HK-2 (cell line): ENCODE results near the gene LARP4.
A peak's percentile ranks its signal among the peaks of the same experiment; 100 is the strongest.
"Not testable (repeated sequence)": the region's sequence is repeated elsewhere in the genome, so short reads cannot be mapped to it uniquely, and the experiment has no call there.

Experiments
- DNase-seq: peaks from one replicate; pipeline ENCODE4 v3.0.0-alpha.2; 2018; ENCODE audit not compliant: unreplicated experiment

Gene LARP4

DNA sequence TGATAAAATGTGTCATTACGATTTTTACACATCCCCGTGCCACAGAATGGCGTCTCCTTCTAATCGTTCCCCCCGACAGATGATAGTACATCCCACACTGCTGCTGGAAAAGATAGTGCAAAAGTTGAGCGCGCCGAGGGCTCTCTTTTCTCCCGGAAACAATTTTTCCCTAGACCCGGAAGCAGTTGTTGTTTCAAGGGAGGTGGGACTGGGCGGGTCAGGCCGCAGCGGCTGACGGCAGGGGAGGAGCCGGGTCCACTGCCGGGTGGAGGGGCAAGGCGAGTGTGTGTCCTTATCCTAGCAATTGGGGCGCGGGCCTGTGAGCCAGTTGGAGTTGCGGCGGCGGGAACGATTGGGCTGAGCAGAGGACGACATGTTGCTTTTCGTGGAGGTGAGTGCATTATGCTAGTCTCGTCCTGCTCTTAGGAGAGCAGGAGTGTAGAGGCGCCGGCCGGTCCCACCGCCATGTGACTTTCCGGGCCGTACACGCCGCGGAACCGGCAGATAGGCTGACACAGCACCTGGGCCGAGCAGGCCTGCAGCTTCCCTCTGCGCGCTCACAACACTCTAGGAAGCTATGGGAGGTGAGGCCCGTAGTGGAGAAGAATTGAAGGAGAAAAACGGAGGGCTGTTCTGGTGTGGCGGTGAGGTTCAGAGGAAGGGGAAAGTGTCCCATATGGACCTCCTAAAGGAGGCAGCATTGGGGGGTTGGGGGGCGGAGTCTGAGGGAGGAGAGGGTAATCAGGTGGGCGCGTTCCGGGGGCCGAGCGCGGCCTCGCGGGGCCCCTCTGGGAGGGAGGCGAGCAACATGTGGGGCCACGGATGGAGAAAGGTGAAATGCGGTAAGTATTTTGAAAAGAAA, at the start of gene LARP4:
TSS of gene LARP4 (plus strand) at position 248 of the 862 bp plus-strand sequence. CDS start at position 374, 126 bp downstream.
- peak; percentile 94 for DNase-seq

DNA sequence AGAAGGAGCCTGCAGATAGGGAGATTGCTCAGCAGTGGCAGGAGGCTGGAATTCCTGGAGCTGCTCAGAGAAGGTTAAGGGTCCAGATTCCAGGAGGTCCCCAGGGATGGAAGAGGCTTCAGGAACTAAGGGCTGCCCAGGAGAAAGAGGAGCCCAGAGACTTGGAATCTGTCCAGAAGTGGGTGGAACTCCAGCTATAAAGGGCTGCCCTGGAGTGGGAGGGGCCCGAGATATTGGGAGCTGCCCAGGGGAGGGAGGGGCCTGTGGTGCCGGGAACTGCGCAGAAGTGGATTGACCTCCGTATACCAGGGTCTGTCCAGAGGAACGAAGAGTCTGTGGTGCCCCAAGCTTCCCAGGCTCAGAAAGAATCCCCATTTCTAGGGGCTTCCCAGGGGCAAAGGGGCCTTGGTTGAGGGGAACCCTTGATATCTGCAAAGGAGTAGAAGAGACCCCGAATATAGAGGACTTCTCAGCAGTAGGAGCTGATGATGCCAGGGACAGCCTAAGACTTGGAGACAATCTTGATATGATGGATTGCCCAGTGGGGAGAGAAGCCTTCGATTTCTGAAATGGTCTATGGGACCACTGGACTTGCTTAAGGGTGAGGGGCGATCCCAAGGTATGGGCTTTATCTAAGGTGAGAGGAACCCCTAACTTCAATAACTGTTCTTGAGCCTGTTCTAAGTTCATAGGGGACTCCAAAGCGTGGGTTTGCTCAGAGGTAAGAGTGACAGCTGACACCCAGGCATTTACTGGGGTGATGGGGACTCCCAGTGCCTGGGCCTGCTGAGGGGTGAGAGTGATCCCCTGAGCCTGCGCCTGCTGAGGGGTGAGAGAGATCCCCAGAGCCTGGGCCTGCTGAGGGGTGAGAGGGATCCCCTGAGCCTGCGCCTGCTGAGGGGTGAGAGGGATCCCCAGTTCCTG, 49.3 kb upstream of the LARP4 start:
- DNase-seq: no peak

DNA sequence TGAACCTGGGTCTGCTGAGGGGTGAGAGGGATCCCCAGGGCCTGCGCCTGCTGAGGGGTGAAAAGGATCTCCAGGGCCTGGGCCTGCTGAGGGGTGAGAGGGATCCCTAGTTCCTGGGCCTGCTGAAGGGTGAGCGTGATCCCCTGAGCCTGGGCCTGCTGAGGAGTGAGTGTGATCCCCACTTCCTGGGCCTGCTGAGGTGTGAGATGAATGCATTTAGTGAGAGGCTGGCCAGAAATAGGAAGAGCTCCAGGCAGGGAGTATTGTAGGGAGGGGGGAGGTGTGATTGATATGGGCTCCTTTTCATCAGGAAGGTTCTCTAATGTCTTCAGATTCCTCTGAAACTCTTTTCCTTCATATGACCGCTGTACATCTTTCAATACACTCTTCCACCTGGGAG, 47.3 kb upstream of the LARP4 start:
- DNase-seq: no peak

DNA sequence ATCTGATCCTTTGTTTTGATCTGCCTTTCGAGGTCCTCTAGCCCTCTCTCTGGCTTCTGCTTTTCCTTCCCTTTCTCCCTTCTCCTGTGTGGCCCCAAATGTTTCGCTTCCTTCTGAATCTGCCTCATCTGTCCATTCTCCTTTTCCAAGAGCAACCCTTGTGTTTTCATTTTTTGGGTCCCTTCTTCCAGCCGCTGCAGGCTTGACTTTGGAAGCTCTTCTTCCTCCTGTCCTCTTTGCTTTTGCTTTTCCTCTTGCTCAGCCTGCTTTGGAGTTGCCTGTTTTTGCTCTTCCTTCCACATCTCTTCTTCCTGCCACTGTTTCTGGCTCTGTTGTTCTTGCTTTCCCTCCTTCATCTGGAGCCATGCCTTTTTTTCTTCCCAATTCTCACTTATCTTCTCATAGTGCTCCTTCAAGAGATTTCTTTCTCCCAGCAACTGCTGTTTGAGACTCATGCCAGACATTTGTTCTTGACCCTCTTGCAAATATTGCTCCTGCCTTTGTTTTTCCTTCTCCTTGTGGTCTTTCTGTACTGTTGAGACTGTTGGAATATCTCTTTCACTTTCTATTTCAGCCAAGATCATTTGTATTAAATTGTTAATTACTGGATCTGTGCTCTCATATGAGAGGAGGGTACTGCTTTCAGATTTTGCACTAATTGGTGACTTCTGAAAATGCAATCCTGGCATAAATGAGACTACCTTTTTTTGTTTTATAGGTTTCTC, 46.7 kb upstream of the LARP4 start:
- DNase-seq: no peak

DNA sequence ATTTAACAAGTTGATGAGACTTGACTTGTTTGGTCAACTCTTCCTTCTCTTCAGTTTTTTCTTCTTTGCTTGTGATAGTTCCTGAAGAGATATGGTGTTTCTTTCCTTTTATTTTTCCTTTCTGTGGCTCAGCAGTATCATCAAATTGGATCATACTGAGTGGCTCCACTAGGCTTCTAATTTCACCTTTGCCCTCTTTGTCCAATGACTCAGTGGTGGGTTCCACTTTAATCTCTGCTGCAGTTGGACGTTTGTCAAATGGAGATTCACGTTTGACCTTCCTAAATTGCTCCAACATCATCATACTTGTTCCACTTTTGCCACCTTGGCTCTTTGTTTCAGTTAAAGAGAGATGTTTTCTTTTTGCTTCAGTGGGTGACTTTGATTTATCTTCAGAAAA, 45.8 kb upstream of the LARP4 start:
- DNase-seq: no peak

DNA sequence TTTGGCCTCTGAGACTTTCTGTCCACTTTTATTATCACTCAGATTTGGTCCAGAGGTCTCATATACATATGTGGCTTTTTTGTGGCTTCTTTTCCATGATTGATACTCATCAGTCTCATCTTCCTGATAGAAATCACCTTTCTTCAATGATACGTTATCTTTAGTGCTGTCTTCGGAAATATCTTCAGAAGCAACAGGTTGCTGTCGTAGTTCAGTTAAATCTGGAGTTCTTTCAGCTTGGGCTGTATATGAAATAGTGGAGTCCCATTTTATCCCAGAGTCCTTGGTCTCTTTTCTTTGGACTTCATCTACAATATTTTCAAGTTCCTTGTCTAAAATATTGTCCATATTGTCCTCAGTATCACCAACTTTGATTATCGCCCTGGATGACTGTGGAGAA, 45.3 kb upstream of the LARP4 start:
- DNase-seq: no peak

DNA sequence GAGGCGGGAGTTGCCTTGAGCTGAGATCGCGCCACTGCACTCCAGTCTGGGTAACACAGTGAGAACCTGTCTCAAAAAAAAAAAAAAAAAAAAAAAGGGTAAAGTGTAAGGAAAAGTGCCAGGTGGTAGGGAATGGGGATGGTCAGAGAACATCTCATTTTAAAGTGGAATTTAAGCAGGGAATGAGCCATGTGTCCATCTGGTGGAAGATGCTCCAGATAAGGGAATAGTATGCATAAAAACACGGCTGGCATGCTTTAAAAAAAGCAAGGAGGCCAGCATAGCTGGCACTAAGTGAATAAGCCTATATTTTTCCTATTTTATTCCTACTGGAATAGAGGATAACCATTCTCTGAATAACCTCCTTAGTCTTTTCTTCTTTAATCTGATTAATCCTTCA, 38.0 kb upstream of the LARP4 start:
- DNase-seq: no peak

DNA sequence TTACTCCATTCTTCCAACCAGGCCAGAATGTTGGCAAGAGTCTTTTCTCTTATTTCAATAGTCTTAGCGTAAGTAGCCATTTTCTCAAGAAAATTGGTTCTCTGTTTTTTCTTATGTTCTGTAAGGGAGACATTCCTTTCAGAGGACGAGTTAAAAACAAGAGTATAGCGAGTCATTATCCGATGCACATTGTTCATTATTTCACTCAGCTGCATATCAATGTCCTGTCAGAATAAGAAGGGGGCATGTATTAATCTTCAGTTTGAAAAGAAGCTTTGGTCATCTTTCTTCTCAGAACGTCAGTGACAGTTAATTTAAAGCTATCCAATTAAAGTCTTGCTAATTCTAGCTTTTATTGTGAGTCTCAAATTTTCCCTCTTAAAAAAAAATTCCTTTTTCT, 37.5 kb upstream of the LARP4 start:
- DNase-seq: no peak

DNA sequence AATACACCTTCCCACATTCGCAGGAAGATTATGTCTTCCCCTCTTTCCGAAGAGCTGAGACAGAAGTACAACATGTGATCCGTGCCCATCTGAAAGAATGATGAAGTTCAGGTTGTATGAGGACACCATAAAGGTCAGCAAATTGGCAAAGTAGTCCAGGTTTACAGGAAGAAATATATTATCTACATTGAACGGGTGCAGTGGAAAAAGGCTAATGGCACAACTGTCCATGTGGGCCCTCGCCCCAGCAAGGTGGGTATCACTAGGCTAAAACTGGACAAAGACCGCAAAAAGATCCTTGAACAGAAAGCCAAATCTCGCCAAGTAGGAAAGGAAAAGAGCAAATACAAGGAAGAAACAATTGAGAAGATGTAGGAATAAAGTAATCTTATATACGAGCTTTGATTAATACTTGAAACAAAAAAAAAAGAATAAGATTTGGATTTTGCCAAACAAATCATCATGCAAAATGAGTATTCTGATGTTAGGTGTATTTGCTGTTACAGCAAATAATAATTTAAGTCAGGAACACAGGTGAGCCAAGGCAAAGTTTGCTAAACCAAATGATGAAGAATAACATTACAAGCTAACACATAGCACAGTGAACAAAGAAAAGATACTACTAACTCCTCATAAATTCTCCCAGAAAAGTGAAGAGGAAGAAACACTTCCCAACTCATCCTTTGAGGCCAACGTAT, 34.8 kb upstream of the LARP4 start:
- DNase-seq: no peak

DNA sequence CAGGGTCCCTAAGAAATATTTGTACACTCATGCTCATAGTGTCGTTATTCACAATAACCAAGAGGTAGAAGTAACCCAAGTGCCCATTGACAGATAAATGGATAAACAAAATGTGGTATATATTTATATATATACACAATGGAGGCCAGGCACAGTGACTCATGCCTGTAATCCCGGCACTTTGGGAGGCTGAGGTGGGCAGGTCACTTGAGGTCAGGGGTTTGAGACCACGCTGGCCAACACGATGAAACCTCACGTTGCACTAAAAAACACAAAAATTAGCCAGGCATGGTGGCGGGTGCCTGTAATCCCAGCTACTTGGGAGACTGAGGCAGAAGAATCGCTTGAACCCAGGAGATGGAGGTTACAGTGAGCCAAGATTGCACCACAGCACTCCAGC, 30.0 kb upstream of the LARP4 start:
- DNase-seq: not testable (repeated sequence)

DNA sequence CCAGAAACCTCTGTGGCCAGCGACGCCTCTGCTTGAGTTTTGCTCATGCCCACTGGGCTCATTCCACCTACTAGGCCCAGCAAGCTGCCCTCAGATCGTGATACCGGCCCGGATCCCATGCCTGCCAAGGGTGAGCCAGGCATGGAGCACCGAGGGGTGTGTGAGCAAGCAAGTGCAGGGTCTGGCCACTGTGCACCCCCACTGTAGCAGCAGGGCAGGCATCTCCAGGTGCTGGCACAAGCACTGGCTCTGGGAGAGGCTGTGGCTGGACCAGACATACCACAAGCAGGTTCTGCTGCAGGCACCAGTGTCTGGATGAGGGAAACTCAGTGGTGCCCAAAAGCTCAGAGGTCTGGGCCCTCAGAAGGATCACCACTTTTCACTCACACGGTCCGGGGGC, 24.9 kb upstream of the LARP4 start:
- DNase-seq: no peak

DNA sequence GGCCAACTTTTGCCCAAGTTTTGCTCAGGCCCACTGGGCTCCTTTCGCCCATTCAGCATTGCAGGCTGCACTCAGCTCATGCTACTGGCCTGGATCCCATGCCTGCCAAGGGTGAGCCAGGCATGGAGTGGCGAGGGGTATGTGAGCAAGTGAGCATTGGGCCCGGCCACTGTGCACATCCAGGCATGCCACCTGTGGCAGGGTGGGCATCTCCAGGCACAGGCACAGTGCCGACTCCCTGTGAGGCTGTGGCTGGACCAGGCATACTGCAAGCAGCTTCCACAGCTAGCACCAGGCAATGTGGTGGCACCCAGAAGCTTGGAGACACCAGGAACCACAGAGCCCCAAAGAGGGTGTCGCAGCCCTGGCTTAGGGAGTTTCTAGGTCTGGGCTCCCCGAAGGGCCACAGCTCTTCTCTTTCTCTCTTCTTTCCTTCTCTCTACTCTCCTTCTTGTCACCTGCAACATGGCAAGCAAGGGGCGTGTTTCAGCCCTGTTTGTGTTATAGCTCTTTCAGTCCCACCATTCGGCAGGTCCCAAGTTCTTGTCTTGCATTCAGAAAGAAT, 19.8 kb upstream of the LARP4 start:
- no peak for DNase-seq

DNA sequence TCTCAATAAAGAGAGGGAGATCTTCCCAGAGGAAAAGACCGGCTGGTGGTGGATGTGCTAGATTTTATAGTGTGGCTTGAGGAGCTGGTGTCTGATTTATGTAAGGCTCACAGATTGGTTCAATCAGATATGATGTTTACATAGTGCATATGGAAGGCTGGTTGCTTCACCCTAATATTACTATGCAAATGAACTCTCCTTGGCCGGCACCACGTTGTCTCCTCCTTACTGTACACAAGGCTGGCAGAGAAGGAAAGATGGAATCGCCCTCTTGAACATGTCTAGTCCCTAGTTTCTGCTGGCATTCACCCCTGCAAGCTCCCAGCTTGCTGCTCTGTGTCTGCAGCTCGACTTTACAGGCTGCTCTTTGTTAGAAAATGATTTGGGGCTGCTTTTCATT, 13.2 kb upstream of the LARP4 start:
- DNase-seq: no peak

DNA sequence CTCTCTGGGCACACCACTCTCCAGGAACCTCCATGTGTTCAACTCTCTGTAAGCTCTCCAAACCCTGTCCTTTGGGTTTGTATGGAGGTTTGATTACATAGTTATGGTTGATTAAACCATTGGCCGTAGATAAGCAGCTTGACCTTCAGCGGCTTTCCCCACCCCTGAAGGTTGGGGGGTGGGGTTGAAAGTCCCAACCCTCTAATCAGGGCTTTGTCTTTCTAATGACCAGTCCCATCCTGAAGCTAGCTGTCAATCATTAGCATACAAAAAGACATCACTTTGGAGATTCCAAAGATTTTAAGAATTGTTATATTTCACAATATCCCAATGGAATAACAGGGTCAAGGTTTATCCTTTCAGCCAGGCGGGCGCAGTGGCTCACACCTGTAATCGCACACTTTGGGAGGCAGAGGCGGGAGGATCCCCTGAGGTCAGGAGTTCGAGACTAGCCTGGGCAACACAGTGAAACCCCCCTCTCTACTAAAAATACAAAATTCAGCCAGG, 12.7 kb upstream of the LARP4 start:
- DNase-seq: no peak

DNA sequence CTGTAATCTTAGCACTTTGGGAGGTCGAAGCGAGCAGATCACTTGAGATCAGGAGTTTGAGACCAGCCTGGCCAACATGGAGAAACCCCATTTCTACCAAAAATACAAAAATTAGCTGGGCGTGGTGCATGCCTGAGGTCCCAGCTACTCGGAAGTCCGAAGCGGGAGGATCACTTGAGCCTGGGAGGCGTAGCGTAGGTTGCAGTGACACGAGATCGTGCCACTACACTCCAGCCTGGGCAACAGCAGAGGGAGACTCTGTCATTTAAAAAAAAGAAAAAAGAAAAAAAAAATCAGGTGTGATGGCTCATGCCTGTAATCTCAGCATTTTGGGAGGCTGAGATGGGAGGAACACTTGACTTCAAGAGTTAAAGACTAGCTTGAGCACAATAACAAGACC, 11.9 kb upstream of the LARP4 start:
- not testable (repeated sequence) for DNase-seq

DNA sequence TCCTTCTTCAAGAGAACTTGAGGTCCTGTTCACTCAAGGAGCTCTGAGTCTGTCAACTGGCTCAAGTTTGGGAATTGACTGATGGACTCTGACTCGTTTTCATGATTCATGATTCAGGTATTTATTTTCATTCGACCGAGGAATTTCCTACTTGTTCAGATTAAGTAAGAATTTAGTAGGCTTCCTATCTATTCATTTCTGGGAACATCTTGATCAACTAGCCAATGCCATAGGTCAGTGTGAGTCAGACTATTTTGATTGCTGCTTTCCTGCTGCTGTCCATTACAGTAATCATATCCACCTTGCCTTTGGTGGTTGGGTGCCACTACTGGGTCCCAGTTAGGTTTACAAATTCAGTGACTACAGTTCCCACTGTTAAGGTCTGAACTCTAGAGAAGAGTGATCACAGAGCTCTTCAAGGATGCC, 10.4 kb upstream of the LARP4 start:
- DNase-seq: peak; percentile 18

DNA sequence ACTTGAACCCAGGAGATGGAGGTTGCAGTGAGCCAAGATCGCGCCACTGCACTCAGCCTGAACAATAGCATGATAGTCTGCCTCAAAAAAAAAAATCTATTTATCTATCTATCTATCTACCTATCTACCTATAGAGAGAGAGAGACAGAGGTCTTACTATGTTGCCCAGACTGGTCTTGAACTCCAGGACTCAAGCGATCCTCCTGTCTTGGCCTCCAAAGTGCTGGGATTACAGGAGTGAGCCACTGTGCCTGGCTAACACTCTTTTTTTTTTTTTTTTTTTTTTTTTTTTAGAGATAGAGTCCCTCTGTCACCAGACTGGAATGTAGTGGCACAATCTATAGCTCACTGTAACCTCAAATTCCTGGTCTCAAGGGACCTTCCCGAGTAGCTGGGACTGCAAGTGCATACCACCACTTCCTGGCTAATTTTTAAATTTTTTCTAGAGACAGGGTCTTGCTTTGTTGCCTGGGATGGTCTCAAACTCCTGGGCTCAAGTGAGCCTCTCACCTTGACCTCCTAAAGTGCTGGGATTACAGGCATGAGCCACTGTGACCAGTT, 6.1 kb upstream of the LARP4 start:
- DNase-seq: no peak

DNA sequence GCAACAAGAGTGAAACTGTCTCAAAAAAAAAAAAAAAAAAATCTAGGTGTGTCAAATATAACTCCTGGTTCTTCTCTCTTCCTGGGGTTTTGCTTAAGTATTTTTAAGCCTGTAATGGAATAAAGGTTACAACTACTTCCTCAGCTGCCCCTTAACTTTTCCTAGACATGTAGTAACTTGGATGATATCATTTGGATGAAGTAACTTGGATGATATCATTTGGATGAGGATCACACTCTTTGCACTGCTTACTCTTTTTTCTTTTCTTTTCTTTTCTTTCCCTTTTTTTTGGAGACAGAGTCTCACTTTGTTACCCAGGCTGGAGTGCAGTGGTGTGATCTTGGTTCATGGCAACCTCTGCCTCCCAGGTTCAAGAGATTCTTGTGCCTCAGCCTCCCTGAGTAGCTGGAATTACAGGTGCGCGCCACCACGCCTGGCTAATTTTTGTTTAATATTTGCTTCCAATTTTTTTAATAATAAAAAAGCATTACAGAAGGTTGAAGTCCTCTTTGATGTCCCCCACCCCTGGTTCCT, 3.5 kb upstream of the LARP4 start:
- DNase-seq: no peak

DNA sequence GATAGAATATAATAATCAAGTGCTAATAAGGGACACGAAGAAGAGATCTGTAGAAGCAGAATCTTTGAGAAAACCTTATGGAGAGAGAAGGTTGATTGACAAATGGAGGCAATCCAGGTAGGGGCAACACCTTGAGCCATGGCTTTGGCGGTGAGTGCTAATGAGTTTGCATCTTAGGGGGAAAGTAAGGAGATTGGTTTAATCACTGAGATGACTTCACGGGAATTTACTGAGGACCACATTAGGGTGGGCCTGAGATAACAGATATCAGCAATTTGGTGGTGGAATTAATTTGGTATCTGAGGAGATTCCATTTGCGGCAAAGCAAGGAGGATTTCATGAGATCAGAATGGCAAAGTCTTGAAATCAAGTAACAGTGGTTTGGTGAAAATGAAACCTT, 1.8 kb upstream of the LARP4 start:
- no peak for DNase-seq

DNA sequence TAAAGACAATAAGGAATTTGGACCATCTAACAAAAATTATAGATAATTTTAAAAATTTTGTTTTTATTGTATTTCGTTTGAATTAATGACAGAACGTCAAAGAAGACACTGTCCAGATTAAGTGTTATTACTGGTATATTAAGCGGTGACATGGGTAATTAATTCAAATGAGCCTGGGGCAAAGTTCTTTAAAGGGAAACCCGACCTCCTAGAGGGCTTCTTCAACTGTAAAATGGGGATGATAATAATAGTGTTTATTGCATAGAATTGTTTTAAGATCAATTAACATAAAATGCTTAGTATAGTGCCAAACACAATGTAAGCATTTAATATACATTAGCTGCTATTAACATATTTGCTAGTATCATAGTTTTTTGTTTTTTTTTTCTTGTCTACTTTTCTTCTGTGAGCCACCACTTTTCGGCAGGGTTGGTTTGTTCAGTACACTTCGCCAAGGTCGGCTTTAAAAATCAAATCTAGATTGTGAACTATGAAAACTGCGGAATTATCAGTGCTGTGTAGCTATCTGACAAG, 514 bp upstream of the LARP4 start:
- DNase-seq: no peak
